Neural cell (in vitro differentiated cells): ENCODE data around the gene PSMD11. TPM values are rescaled to one million over a fixed set of nuclear protein-coding genes. Genes with fewer than 3 reads are reported as not detected.

Source experiments
- H2AFZ ChIP-seq: fragments of 200-600, 300-800 bp; sonication (generic), shearing (Covaris generic); 2 replicates; pipeline ENCODE4 v1.6.0; 2014; ENCODE audit warnings: low read depth, mild to moderate bottlenecking, antibody characterized with exemption, low read length, moderate library complexity
- H3F3A ChIP-seq: fragments of 200-600 bp; shearing (Covaris generic); 2 replicates; pipeline ENCODE4 v1.6.1; 2016; ENCODE audit warnings: mild to moderate bottlenecking, moderate library complexity, mixed read lengths, antibody characterized with exemption, low read length; ENCODE audit not compliant: insufficient read depth, poor library complexity, severe bottlenecking
- H3K27ac ChIP-seq: fragments of 200-600, 300-800 bp; sonication (generic), shearing (Covaris generic); 2 replicates; pipeline ENCODE4 v1.5.1; 2014; ENCODE audit warnings: mild to moderate bottlenecking, low read length, moderate library complexity
- H3K27me3 ChIP-seq: fragments of 300-800, 200-600 bp; sonication (generic), shearing (Covaris generic); 2 replicates; pipeline ENCODE4 v1.6.0; 2014; ENCODE audit warnings: mild to moderate bottlenecking, low read depth, low read length, moderate library complexity; ENCODE audit not compliant: insufficient read depth
- H3K36me3 ChIP-seq: fragments of 300-800, 200-600 bp; sonication (generic), shearing (Covaris generic); 2 replicates; pipeline ENCODE4 v1.5.1; 2014; ENCODE audit warnings: mild to moderate bottlenecking, antibody characterized with exemption, low read length, moderate library complexity; ENCODE audit not compliant: insufficient read depth
- H3K4me2 ChIP-seq: fragments of 300-800, 200-600 bp; sonication (generic), shearing (Covaris generic); 2 replicates; pipeline ENCODE4 v1.6.0; 2014; ENCODE audit warnings: mild to moderate bottlenecking, low read length
- H3K4me3 ChIP-seq: fragments of 300-800, 200-600 bp; sonication (generic), shearing (Covaris generic); 2 replicates; pipeline ENCODE4 v1.5.1; 2014; ENCODE audit warnings: mild to moderate bottlenecking, low read length, moderate library complexity
- H3K79me2 ChIP-seq: fragments of 200-600 bp; shearing (Covaris generic); replicated peaks from 2 replicates; pipeline ENCODE4 v1.6.0; 2014; ENCODE audit warnings: mild to moderate bottlenecking, low read length, moderate library complexity; ENCODE audit not compliant: insufficient read depth
- H3K9ac ChIP-seq: fragments of 300-800, 200-600 bp; sonication (generic), shearing (Covaris generic); 2 replicates; pipeline ENCODE4 v1.6.1; 2016; ENCODE audit warnings: mild to moderate bottlenecking, low read length, mixed read lengths
- H3K9me2 ChIP-seq: fragments of 200-600 bp; shearing (Covaris generic); 2 replicates; pipeline ENCODE4 v1.6.1; 2016; ENCODE audit warnings: mild to moderate bottlenecking, low read length, mixed read lengths; ENCODE audit not compliant: insufficient read depth
- H3K9me3 ChIP-seq: fragments of 200-600, 300-800 bp; sonication (generic), shearing (Covaris generic); 2 replicates; pipeline ENCODE4 v1.6.1; 2016; ENCODE audit warnings: mild to moderate bottlenecking, mixed run types, low read length, moderate library complexity, mixed read lengths
- H4K20me1 ChIP-seq: fragments of 200-600 bp; shearing (Covaris generic); 2 replicates; pipeline ENCODE4 v1.6.1; 2016; ENCODE audit warnings: mild to moderate bottlenecking, mixed run types; ENCODE audit not compliant: insufficient read depth
- EP300 ChIP-seq: fragments of 450-650 bp; conservative IDR thresholded peaks from 2 replicates; pipeline ENCODE4 v1.6.1; 2014; ENCODE audit warnings: antibody characterized with exemption, mild to moderate bottlenecking, moderate library complexity; ENCODE audit not compliant: poor library complexity, severe bottlenecking
- EZH2 ChIP-seq: fragments of 200-600, 300-800 bp; shearing (Covaris generic), sonication (generic); IDR thresholded peaks from 2 replicates; pipeline ENCODE4 v1.6.1; 2014; ENCODE audit warnings: antibody characterized with exemption, low read length, borderline replicate concordance, mild to moderate bottlenecking; ENCODE audit not compliant: insufficient read depth, poor library complexity, severe bottlenecking
- MXI1 ChIP-seq: fragments of 450-650 bp; conservative IDR thresholded peaks from 2 replicates; pipeline ENCODE4 v1.6.1; 2014; ENCODE audit warnings: antibody characterized with exemption, mild to moderate bottlenecking; ENCODE audit not compliant: poor library complexity, severe bottlenecking
- POLR2AphosphoS5 ChIP-seq: IDR thresholded peaks from 2 replicates; pipeline ENCODE4 v1.6.1; 2012
- RAD21 ChIP-seq: fragments of 450-650 bp; conservative IDR thresholded peaks from 2 replicates; pipeline ENCODE4 v1.6.1; 2014; ENCODE audit warnings: antibody characterized with exemption, mild to moderate bottlenecking, moderate library complexity
- REST ChIP-seq: IDR thresholded peaks from 2 replicates; pipeline ENCODE4 v1.6.1; 2012; ENCODE audit warnings: borderline replicate concordance
- SMC3 ChIP-seq: fragments of 450-650 bp; conservative IDR thresholded peaks from 2 replicates; pipeline ENCODE4 v1.6.1; 2014; ENCODE audit warnings: antibody characterized with exemption, mild to moderate bottlenecking, moderate library complexity; ENCODE audit not compliant: poor library complexity
- TAF1 ChIP-seq: IDR thresholded peaks from 2 replicates; pipeline ENCODE4 v1.6.1; 2012; ENCODE audit warnings: low read depth
- polyA plus RNA-seq: library from polyadenylated mRNA; depleted of rRNA; stranded (reverse); fragments of >200 nt; gene quantifications from 2 replicates; pipeline ENCODE4 v1.2.3, GENCODE V29; 2014
- TF ChIP-seq, protein P1 (sequence below): fragments of 450-650 bp; IDR thresholded peaks from 2 replicates; pipeline ENCODE4 v1.5.1; 2014; ENCODE audit warnings: antibody characterized with exemption, mild to moderate bottlenecking, moderate library complexity; ENCODE audit not compliant: poor library complexity, severe bottlenecking

Gene PSMD11
- polyA plus RNA-seq, 1 donor from 2014 or later: 43.9 TPM

DNA sequence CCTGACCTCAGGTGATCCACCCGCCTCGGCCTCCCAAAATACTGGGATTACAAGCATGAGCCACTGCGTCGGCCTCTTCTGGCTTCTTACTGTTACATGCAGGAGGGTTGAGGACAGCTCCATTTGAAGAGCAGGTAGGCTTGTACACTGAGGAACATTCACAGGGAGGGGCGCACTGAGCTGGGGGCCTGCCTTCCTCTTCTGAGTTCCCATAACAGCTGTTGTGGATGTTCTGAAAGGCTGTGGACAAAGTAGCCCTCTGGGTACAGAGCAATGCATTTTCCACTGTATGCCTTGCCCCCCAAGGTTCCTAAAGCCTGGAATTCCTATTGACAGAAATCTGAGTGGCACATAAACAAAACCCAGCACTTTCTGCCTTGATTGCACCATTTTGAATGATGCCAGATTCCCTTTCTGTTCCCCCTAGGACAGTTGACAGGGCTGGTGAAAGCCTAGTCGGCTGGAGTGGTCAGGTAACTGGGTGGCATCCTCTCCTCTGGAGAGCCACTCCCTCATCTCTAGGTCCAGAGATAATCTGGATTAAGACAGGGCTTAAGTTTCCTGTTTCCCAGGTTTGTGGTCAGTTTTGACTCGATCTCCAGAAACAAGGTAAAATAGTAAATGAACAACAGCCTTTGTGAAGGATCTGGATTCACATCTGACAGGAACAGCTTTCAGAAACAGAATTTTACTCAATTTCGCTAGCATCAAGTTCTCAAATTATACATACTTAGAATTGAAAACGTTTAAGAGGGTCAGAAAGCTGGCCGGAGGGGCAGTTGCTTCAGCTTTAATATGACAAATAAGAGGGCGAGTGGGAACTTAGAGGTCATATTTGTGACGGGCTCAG, 41.2 kb downstream of the PSMD11 start:
- Histone ChIP-seq H3K9me3 (no peaks in the 10 kb centered on the region), H3K27ac (peak overlapping the region; percentile 93), H3K79me2 (peaks cover 30% of the 10 kb centered on the region), H3K9me2 (no peaks in the 10 kb centered on the region), H3K4me2 (peak overlapping the region; percentile 41), H2AFZ (peak overlapping the region; percentile 19), H3K9ac (peak overlapping the region; percentile 96), H3F3A (peaks cover 3% of the 10 kb centered on the region), H4K20me1 (peaks cover 9% of the 10 kb centered on the region), H3K4me3 (peak overlapping the region; percentile 63), H3K27me3 (no peaks in the 10 kb centered on the region), H3K36me3 (peaks cover 20% of the 10 kb centered on the region)
- no peak for TF ChIP-seq RAD21
- TF ChIP-seq, protein P1, sequence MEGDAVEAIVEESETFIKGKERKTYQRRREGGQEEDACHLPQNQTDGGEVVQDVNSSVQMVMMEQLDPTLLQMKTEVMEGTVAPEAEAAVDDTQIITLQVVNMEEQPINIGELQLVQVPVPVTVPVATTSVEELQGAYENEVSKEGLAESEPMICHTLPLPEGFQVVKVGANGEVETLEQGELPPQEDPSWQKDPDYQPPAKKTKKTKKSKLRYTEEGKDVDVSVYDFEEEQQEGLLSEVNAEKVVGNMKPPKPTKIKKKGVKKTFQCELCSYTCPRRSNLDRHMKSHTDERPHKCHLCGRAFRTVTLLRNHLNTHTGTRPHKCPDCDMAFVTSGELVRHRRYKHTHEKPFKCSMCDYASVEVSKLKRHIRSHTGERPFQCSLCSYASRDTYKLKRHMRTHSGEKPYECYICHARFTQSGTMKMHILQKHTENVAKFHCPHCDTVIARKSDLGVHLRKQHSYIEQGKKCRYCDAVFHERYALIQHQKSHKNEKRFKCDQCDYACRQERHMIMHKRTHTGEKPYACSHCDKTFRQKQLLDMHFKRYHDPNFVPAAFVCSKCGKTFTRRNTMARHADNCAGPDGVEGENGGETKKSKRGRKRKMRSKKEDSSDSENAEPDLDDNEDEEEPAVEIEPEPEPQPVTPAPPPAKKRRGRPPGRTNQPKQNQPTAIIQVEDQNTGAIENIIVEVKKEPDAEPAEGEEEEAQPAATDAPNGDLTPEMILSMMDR: no peak
- TF ChIP-seq MXI1: no peak
- no peak for TF ChIP-seq EZH2
- TF ChIP-seq POLR2AphosphoS5: no peak
- TF ChIP-seq REST: no peak
- no peak for TF ChIP-seq SMC3
- TF ChIP-seq TAF1: no peak
- no peak for TF ChIP-seq EP300

DNA sequence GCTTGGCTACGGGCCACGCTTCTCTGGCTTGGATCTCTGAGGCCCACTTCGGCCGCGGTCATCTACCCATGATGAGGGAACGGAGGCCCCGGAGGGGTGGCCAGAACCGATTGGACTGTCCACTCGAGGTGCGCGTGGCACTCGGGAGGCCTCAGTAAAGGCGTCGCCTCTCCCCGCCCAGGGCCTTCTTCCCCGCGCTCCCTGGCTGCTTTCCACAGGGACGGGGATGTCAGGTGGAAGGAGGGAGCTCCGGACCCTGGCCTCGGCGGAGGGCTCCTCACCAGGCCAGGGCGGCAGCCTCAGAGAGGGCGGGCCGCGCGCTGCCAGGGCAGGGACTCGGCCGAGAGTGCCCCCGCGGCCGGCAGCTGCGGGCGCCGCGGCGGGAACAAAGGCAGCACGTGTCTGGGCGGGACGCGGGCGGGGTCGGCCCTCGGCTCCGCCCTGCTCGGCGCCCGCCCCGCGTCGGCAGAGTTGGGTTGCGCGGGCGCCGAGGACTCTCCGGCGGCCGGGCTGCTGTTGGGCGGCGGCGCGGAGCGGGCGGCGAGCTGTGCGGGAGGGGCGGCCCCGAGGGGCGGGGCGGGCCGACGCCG, 41.9 kb downstream of the PSMD11 start:
- Histone ChIP-seq H3K36me3 (peaks cover 21% of the 10 kb centered on the region), H4K20me1 (peaks cover 10% of the 10 kb centered on the region), H3K9me2 (no peaks in the 10 kb centered on the region), H3K9me3 (no peaks in the 10 kb centered on the region), H3K79me2 (peaks cover 37% of the 10 kb centered on the region), H3F3A (peaks cover 3% of the 10 kb centered on the region), H3K9ac (peak overlapping the region; percentile 96), H3K27ac (peak overlapping the region; percentile 93), H3K4me3 (peak overlapping the region; percentile 63), H3K27me3 (no peaks in the 10 kb centered on the region), H3K4me2 (peak overlapping the region; percentile 41), H2AFZ (peak overlapping the region; percentile 19)
- TF ChIP-seq POLR2AphosphoS5: peak; percentile 69
- TF ChIP-seq REST: no peak
- TF ChIP-seq EP300: no peak
- TF ChIP-seq MXI1: peak; percentile 61
- TF ChIP-seq RAD21: no peak
- TF ChIP-seq, protein P1: peak; percentile 15
- TF ChIP-seq TAF1: no peak
- no peak for TF ChIP-seq EZH2
- peak; percentile 38 for TF ChIP-seq SMC3
